CD4-positive, alpha-beta T cell (primary cell): ENCODE measurements around the gene ZNF827. TPM values are rescaled to one million over a fixed set of nuclear protein-coding genes. Genes with fewer than 3 reads are reported as not detected.

Source experiments
- ATAC-seq: fragments of 200-7000 bp; cut with Tn5 transposase; one replicate; pipeline ENCODE4 v1.10.0; 2022; ENCODE audit warnings: mild to moderate bottlenecking; ENCODE audit not compliant: poor library complexity
- CTCF ChIA-PET: fragments of 350-600 bp; sonication (Branson Sonifier 250); formaldehyde crosslinking; loops from one replicate; lab custom pipeline; 2021; ENCODE audit warnings: antibody characterized with exemption, inconsistent platforms; lab: Charles Lee
- POLR2A ChIA-PET: fragments of 350-600 bp; sonication (Branson Sonifier 250); formaldehyde crosslinking; loops from one replicate; lab custom pipeline; 2021; ENCODE audit warnings: antibody characterized with exemption, inconsistent platforms; lab: Charles Lee
- DNase-seq, 14 experiments: peaks; one replicate each; pipeline ENCODE4 v3.0.0-alpha.2; 2013 to 2020; ENCODE audit warnings: mixed read lengths in 2 of 14
- H3K27ac ChIP-seq, 2 donors: one replicate each; pipeline versions ENCODE4 v1.5.1 to v1.7.0; 2013; ENCODE audit warnings: low read length in 2 of 2, low read depth in 1 of 2, mild to moderate bottlenecking in 1 of 2
- H3K27me3 ChIP-seq, 2 experiments: 1 replicate in 1 of 2; 2 replicates in 1 of 2; pipeline versions ENCODE4 v1.6.1 to v1.7.0; 2013; ENCODE audit warnings: low read length in 2 of 2, control low read depth in 1 of 2, mild to moderate bottlenecking in 1 of 2, moderate library complexity in 1 of 2; ENCODE audit not compliant: insufficient read depth in 2 of 2, control insufficient read depth in 1 of 2
- H3K36me3 ChIP-seq: one replicate; pipeline ENCODE4 v1.6.1; 2013; ENCODE audit warnings: low read length, control low read depth; ENCODE audit not compliant: insufficient read depth
- H3K4me1 ChIP-seq: one replicate; pipeline ENCODE4 v1.6.1; 2013; ENCODE audit warnings: low read length, control low read depth; ENCODE audit not compliant: insufficient read depth
- H3K4me3 ChIP-seq: one replicate; pipeline ENCODE4 v1.5.1; 2013; ENCODE audit warnings: mild to moderate bottlenecking, low read length, moderate library complexity
- H3K9me3 ChIP-seq, 2 experiments: 1 replicate in 1 of 2; 2 replicates in 1 of 2; pipeline versions ENCODE4 v1.6.1 to v1.7.0; 2013; ENCODE audit warnings: low read length in 2 of 2, mild to moderate bottlenecking in 2 of 2, control low read depth in 1 of 2, moderate library complexity in 1 of 2; ENCODE audit not compliant: control insufficient read depth in 1 of 2, insufficient read depth in 1 of 2
- H3K27ac Mint-ChIP-seq: one replicate; pipeline ENCODE4 v1.8.0; 2020; ENCODE audit warnings: mixed read lengths
- H3K27me3 Mint-ChIP-seq: one replicate; pipeline ENCODE4 v1.8.0; 2021; ENCODE audit warnings: mixed read lengths
- H3K36me3 Mint-ChIP-seq: one replicate; pipeline ENCODE4 v1.8.0; 2021; ENCODE audit warnings: low read depth, mixed read lengths
- H3K4me1 Mint-ChIP-seq: one replicate; pipeline ENCODE4 v1.8.0; 2021; ENCODE audit warnings: low read depth, mixed read lengths
- H3K4me3 Mint-ChIP-seq: one replicate; pipeline ENCODE4 v1.8.0; 2020; ENCODE audit warnings: mild to moderate bottlenecking, mixed read lengths
- H3K9me3 Mint-ChIP-seq: one replicate; pipeline ENCODE4 v1.8.0; 2020; ENCODE audit warnings: mixed read lengths
- CTCF ChIP-seq: fragments of 200-600 bp; IDR thresholded peaks from one replicate; pipeline ENCODE4 v1.8.0; 2022; ENCODE audit warnings: antibody characterized with exemption, mild to moderate bottlenecking
- intact Hi-C, 2 experiments: fragments of 100-400 bp; cut with DNase I in 1 of 2; cut with micrococcal nuclease in 1 of 2; formaldehyde crosslinking; loops; one replicate each; pipeline versions ENCODE4 v1.15.1 to v1.9.0; 2023 to 2025; cut with DNase I, micrococcal nuclease
- total RNA-seq, 174 experiments: library from RNA in 2 of 174; stranded (reverse) in 2 of 174; gene quantifications; one replicate each; pipeline ENCODE4 v1.2.3 and lab custom pipeline; 2021 to 2026

Gene ZNF827
- total RNA-seq, 2 experiments from 2014 or later = 13.7 to 14.3 TPM

GRCh38 chr4:145859426-145859825 is 79.2 kb downstream of the ZNF827 start:
- no peaks in the 10 kb centered on the region for H3K9me3 Mint-ChIP-seq
- intact Hi-C loops = no loop called here
- no peaks in the 10 kb centered on the region for H3K27me3 Mint-ChIP-seq
- Histone ChIP-seq H3K9me3 (no peaks in the 10 kb centered on the region), H3K4me3 (no peak overlapping the region), H3K36me3 (peaks cover 25% of the 10 kb centered on the region), H3K27ac (no peak overlapping the region), H3K27me3 (no peaks in the 10 kb centered on the region), H3K4me1 (no peaks in the 10 kb centered on the region)
- ChIA-PET CTCF (interaction anchor here (0.7 kb wide), 1 partner anchor 9 kb away, joined by 3 read pairs; no protein-coding TSS in a partner anchor), POLR2A (no interaction called here)
- peaks cover 39% of the 10 kb centered on the region for H3K36me3 Mint-ChIP-seq
- no peaks in the 10 kb centered on the region for H3K4me1 Mint-ChIP-seq
- no peak for TF ChIP-seq CTCF
- DNase-seq (no peak), ATAC-seq (no peak)
- no peak overlapping the region for H3K27ac Mint-ChIP-seq
- H3K4me3 Mint-ChIP-seq = no peak overlapping the region

- Histone ChIP-seq H3K4me3 (no peak overlapping the region), H3K9me3 (no peaks in the 10 kb centered on the region), H3K27me3 (no peaks in the 10 kb centered on the region), H3K4me1 (no peaks in the 10 kb centered on the region), H3K27ac (no peak overlapping the region), H3K36me3 (no peaks in the 10 kb centered on the region)
- no peak for TF ChIP-seq CTCF
- POLR2A ChIA-PET = no interaction called here
- peaks cover 29% of the 10 kb centered on the region for H3K36me3 Mint-ChIP-seq
- no peak for DNase-seq
- no peaks in the 10 kb centered on the region for H3K9me3 Mint-ChIP-seq
- intact Hi-C loops = no loop called here
- CTCF ChIA-PET = interaction anchor here (0.6 kb wide), 1 partner anchor 139 kb away, joined by 3 read pairs; no protein-coding TSS in a partner anchor
- no peaks in the 10 kb centered on the region for H3K4me1 Mint-ChIP-seq
- no peaks in the 10 kb centered on the region for H3K27me3 Mint-ChIP-seq
- H3K4me3 Mint-ChIP-seq = no peak overlapping the region
- H3K27ac Mint-ChIP-seq = no peak overlapping the region
- no peak for ATAC-seq
Observed at GRCh38 chr4:145852256-145852839, 86.3 kb downstream of the ZNF827 start.

DNA sequence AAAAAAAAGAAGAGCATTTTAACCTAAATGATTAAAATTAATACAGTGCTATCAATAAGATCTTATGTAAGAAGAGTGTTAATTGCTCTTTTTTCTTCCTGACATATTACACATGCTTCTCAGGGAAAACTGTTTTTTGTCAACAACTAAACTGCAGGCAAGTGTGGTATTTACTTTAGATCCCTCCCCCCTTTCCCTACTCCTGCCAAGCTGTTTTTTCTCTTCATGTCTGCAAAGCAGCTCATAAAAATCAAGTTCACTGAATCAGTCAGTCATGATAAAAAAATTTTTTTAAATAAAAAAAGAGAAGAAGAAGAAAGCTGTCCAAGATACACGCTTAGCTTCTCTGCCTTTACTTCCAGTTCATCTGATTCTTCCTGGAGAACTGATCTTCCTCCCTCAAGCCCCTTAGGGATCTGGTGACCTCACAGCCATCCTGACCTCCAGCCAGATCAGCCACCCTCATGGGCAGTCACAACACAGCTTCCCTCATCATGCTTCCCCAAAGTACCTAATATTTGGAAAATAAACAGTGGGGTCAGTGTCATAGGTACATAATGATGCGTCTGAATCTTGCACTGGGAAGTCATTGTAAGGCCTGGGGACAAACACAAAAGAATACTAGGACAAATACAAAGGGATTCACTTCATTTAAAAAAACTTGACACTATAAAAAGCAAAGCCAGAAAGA is 87.0 kb downstream of the ZNF827 start:
- no peak for TF ChIP-seq CTCF
- Histone ChIP-seq H3K4me3 (no peak overlapping the region), H3K36me3 (no peaks in the 10 kb centered on the region), H3K9me3 (no peaks in the 10 kb centered on the region), H3K27me3 (no peaks in the 10 kb centered on the region), H3K27ac (no peak overlapping the region), H3K4me1 (no peaks in the 10 kb centered on the region)
- POLR2A ChIA-PET = no interaction called here
- Mint-ChIP-seq H3K27ac (no peak overlapping the region), H3K4me3 (no peak overlapping the region), H3K4me1 (no peaks in the 10 kb centered on the region), H3K36me3 (peaks cover 32% of the 10 kb centered on the region), H3K9me3 (no peaks in the 10 kb centered on the region), H3K27me3 (no peaks in the 10 kb centered on the region)
- DNase-seq (no peak), ATAC-seq (no peak)
- CTCF ChIA-PET = interaction anchor here (0.6 kb wide), 1 partner anchor 140 kb away, joined by 3 read pairs; no protein-coding TSS in a partner anchor
- intact Hi-C loops = no loop called here
